Urinary bladder (tissue), 4 donors: ENCODE data around the gene PCSK1N. TPM values are rescaled to one million over a fixed set of nuclear protein-coding genes. Genes with fewer than 3 reads are reported as not detected.

Source experiments
- DNase-seq: peaks from one replicate; pipeline ENCODE4 v3.0.0-alpha.2; 2015; ENCODE audit errors: extremely low spot score
- H3K27ac ChIP-seq: one replicate; pipeline ENCODE4 v1.5.1; 2013; ENCODE audit warnings: low read depth, mild to moderate bottlenecking, moderate library complexity
- H3K36me3 ChIP-seq: one replicate; pipeline ENCODE4 v1.6.1; 2013; ENCODE audit warnings: mild to moderate bottlenecking, moderate library complexity; ENCODE audit not compliant: insufficient read depth
- H3K4me1 ChIP-seq: one replicate; pipeline ENCODE4 v1.6.1; 2013; ENCODE audit warnings: mild to moderate bottlenecking, moderate library complexity; ENCODE audit not compliant: insufficient read depth
- H3K4me3 ChIP-seq: one replicate; pipeline ENCODE4 v1.5.1; 2013; ENCODE audit warnings: low read depth, low read length
- WGBS: extraction: QIAGEN DNeasy Blood & Tissue Kit; methylation state at CpG from one replicate; pipeline ENCODE4 v1.1.7; 2013; 5-methylcytosine and 5-hydroxymethylcytosine counted together
- polyA plus RNA-seq: library from polyadenylated mRNA; stranded (reverse); fragments of 200-250 nt; gene quantifications from one replicate; pipeline ENCODE4 v1.2.3, GENCODE V29; 2013
- total RNA-seq: library from RNA; depleted of rRNA; stranded (reverse); fragments of >200 nt; gene quantifications from one replicate; pipeline ENCODE4 v1.2.3, GENCODE V29; 2014
- donor health status: healthy with polysubstance abuse.
- donor health status: healthy.

PCSK1N gene
- total and polyA plus RNA-seq, 2 donors, result 1.1 to 6.9 TPM

GRCh38 chrX:48813644-48814043, 21.8 kb downstream of the PCSK1N start:
- H3K4me1 ChIP-seq, result no peaks in the 10 kb centered on the region

GRCh38 chrX:48806081-48806480, 29.3 kb downstream of the PCSK1N start:
- WGBS, result 91% methylated on average over 4 of the region's 4 CpGs
- Histone ChIP-seq H3K4me1 (no peaks in the 10 kb centered on the region), H3K36me3 (no peaks in the 10 kb centered on the region), H3K27ac (no peak overlapping the region), H3K4me3 (no peak overlapping the region)
- DNase-seq, result no peak

More at GRCh38 chrX:48813644-48814043, 21.8 kb downstream of the PCSK1N start:
- no peak for DNase-seq
- Histone ChIP-seq H3K4me3 (no peak overlapping the region), H3K27ac (no peak overlapping the region), H3K36me3 (peaks cover 4% of the 10 kb centered on the region)
- WGBS, result 94% methylated on average over 8 of the region's 8 CpGs

GRCh38 chrX:48802905-48803200, 32.6 kb downstream of the PCSK1N start:
- Histone ChIP-seq H3K4me1 (no peaks in the 10 kb centered on the region), H3K27ac (no peak overlapping the region), H3K4me3 (no peak overlapping the region), H3K36me3 (no peaks in the 10 kb centered on the region)
- 46% methylated on average over 4 of the region's 4 CpGs for WGBS
- DNase-seq, result no peak

- Histone ChIP-seq H3K4me1 (no peaks in the 10 kb centered on the region), H3K4me3 (peak overlapping the region; percentile 44), H3K27ac (peak overlapping the region; percentile 97), H3K36me3 (no peaks in the 10 kb centered on the region)
- DNase-seq, result peak; percentile 47
- 3% methylated on average over 40 of the region's 40 CpGs for WGBS
These were observed 33.1 kb downstream of the PCSK1N start for GRCh38 chrX:48802089-48802904.

GRCh38 chrX:48801280-48802088, 33.9 kb downstream of the PCSK1N start, which contains the start of gene HDAC6:
Gene HDAC6 (plus strand): TSS chrX:48802067. CDS start chrX:48802693, 626 bp downstream.
- Histone ChIP-seq H3K27ac (peak within 1 kb of the TSS; percentile 97), H3K4me1 (no peaks in the 10 kb centered on the region), H3K36me3 (no peaks in the 10 kb centered on the region), H3K4me3 (peak within 1 kb of the TSS; percentile 47)
- peak; percentile 91 for DNase-seq
- under 1% methylated on average over 89 of the region's 89 CpGs for WGBS

GRCh38 chrX:48800574-48801279, 34.7 kb downstream of the PCSK1N start:
- WGBS, result 21% methylated on average over 17 of the region's 17 CpGs
- no peak for DNase-seq
- Histone ChIP-seq H3K36me3 (no peaks in the 10 kb centered on the region), H3K4me3 (peak overlapping the region; percentile 47), H3K27ac (no peak overlapping the region), H3K4me1 (no peaks in the 10 kb centered on the region)

GRCh38 chrX:48798318-48798717, 37.1 kb downstream of the PCSK1N start:
- DNase-seq, result no peak
- 76% methylated on average over 2 of the region's 2 CpGs for WGBS
- Histone ChIP-seq H3K36me3 (no peaks in the 10 kb centered on the region), H3K4me3 (no peak overlapping the region), H3K4me1 (no peaks in the 10 kb centered on the region), H3K27ac (no peak overlapping the region)

GRCh38 chrX:48794911-48795515, 40.4 kb downstream of the PCSK1N start:
- H3K4me1 ChIP-seq, result no peaks in the 10 kb centered on the region
- H3K36me3 ChIP-seq, result no peaks in the 10 kb centered on the region
- WGBS, result 59% methylated on average over 8 of the region's 8 CpGs
- no peak overlapping the region for H3K27ac ChIP-seq
- H3K4me3 ChIP-seq, result no peak overlapping the region
- DNase-seq, result no peak

- WGBS, result 86% methylated on average over 12 of the region's 12 CpGs
- H3K4me1 ChIP-seq, result no peaks in the 10 kb centered on the region
- H3K4me3 ChIP-seq, result no peak overlapping the region
- no peak overlapping the region for H3K27ac ChIP-seq
- H3K36me3 ChIP-seq, result no peaks in the 10 kb centered on the region
- no peak for DNase-seq
These were observed 41.0 kb downstream of the PCSK1N start for GRCh38 chrX:48794340-48794910.

GRCh38 chrX:48793935-48794334, 41.5 kb downstream of the PCSK1N start:
- WGBS, result 85% methylated on average over 4 of the region's 4 CpGs
- Histone ChIP-seq H3K27ac (no peak overlapping the region), H3K4me3 (no peak overlapping the region), H3K36me3 (no peaks in the 10 kb centered on the region), H3K4me1 (no peaks in the 10 kb centered on the region)
- no peak for DNase-seq

- no peak overlapping the region for H3K27ac ChIP-seq
- no peak for DNase-seq
- H3K4me1 ChIP-seq, result no peaks in the 10 kb centered on the region
- 92% methylated on average over 7 of the region's 7 CpGs for WGBS
- no peak overlapping the region for H3K4me3 ChIP-seq
- no peaks in the 10 kb centered on the region for H3K36me3 ChIP-seq
These were observed 43.2 kb downstream of the PCSK1N start for GRCh38 chrX:48792219-48792618.

GRCh38 chrX:48791063-48791820, 44.2 kb downstream of the PCSK1N start:
- H3K4me3 ChIP-seq, result no peak overlapping the region
- H3K36me3 ChIP-seq, result no peaks in the 10 kb centered on the region
- DNase-seq, result no peak
- H3K4me1 ChIP-seq, result no peaks in the 10 kb centered on the region
- WGBS, result 89% methylated on average over 11 of the region's 11 CpGs
- no peak overlapping the region for H3K27ac ChIP-seq
